Body of pancreas (tissue), 4 donors: ENCODE results near the gene TTPAL.

Experiments
- POLR2A ChIP-seq, 3 donors: fragments of 450-650 bp; IDR thresholded peaks; one replicate each; pipeline ENCODE4 v1.6.1; 2016; ENCODE audit warnings: antibody characterized with exemption in 3 of 3, mild to moderate bottlenecking in 2 of 3
- TF ChIP-seq, protein P1 (sequence below), 7 experiments: fragments of 450-650 bp in 4 of 7; fragments of 200-600 bp in 3 of 7; sonication (generic) in 3 of 7; IDR thresholded peaks; one replicate each; pipeline ENCODE4 v1.5.1; 2016 to 2019; ENCODE audit warnings: antibody characterized with exemption in 7 of 7

DNA sequence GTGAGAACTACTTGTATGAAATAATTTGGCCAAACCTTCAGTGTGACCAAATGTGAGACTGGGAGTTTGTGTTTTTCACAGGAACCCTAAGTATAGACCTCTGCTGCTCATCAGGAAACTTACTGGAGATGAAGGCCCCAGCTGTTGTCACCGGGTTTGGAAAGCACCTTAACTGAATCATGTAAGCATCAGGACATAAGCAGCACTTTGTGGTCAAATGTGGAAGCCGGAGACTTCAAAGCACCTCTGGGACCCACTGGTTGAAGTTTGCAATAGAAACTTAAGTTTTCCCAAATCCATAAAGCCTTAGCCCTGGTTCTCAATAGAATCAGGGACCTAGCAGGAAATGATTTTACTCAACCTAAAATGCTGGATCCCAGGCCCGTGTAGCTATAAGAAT, 14.3 kb downstream of the TTPAL start:
- TF ChIP-seq, protein P1, sequence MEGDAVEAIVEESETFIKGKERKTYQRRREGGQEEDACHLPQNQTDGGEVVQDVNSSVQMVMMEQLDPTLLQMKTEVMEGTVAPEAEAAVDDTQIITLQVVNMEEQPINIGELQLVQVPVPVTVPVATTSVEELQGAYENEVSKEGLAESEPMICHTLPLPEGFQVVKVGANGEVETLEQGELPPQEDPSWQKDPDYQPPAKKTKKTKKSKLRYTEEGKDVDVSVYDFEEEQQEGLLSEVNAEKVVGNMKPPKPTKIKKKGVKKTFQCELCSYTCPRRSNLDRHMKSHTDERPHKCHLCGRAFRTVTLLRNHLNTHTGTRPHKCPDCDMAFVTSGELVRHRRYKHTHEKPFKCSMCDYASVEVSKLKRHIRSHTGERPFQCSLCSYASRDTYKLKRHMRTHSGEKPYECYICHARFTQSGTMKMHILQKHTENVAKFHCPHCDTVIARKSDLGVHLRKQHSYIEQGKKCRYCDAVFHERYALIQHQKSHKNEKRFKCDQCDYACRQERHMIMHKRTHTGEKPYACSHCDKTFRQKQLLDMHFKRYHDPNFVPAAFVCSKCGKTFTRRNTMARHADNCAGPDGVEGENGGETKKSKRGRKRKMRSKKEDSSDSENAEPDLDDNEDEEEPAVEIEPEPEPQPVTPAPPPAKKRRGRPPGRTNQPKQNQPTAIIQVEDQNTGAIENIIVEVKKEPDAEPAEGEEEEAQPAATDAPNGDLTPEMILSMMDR (IDR thresholded peaks at IDR 0.05) = no peak
- TF ChIP-seq POLR2A (IDR thresholded peaks at IDR 0.05) = no peak
